Ishikawa (cell line): ENCODE data around the gene MCF2L.

Source experiments
- CEBPB ChIP-seq: IDR thresholded peaks from 2 replicates; pipeline ENCODE4 v1.6.1; 2012
- CREB1 ChIP-seq: IDR thresholded peaks from 2 replicates; pipeline ENCODE4 v1.6.1; 2012; ENCODE audit warnings: low read depth
- EGR1 ChIP-seq: IDR thresholded peaks from 2 replicates; pipeline ENCODE4 v1.6.1; 2012
- EP300 ChIP-seq: IDR thresholded peaks from 2 replicates; pipeline ENCODE4 v1.6.1; 2012; ENCODE audit warnings: borderline replicate concordance
- FOXM1 ChIP-seq: IDR thresholded peaks from 2 replicates; pipeline ENCODE4 v1.6.1; 2012; ENCODE audit warnings: low read depth, borderline replicate concordance
- NFIC ChIP-seq: IDR thresholded peaks from 2 replicates; pipeline ENCODE4 v1.6.1; 2012
- RAD21 ChIP-seq: IDR thresholded peaks from 2 replicates; pipeline ENCODE4 v1.6.1; 2012; ENCODE audit warnings: low read depth
- TAF1 ChIP-seq: IDR thresholded peaks from 2 replicates; pipeline ENCODE4 v1.6.1; 2012; ENCODE audit warnings: low read depth, mild to moderate bottlenecking
- TCF12 ChIP-seq: IDR thresholded peaks from 2 replicates; pipeline ENCODE4 v1.6.1; 2012; ENCODE audit warnings: low read depth
- TEAD4 ChIP-seq: IDR thresholded peaks from 2 replicates; pipeline ENCODE4 v1.6.1; 2012
- YY1 ChIP-seq: IDR thresholded peaks from 2 replicates; pipeline ENCODE4 v1.6.1; 2012; ENCODE audit warnings: low read depth
- ZBTB7A ChIP-seq: IDR thresholded peaks from 2 replicates; pipeline ENCODE4 v1.6.1; 2012; ENCODE audit warnings: low read depth
- TF ChIP-seq, protein P1 (sequence below): IDR thresholded peaks from 2 replicates; pipeline ENCODE4 v1.6.1; 2012
- TF ChIP-seq, protein P2 (sequence below): IDR thresholded peaks from 2 replicates; pipeline ENCODE4 v1.6.1; 2012; ENCODE audit warnings: low read depth, mild to moderate bottlenecking
- TF ChIP-seq, protein P3 (sequence below): IDR thresholded peaks from 2 replicates; pipeline ENCODE4 v1.6.1; 2012

Gene MCF2L

DNA sequence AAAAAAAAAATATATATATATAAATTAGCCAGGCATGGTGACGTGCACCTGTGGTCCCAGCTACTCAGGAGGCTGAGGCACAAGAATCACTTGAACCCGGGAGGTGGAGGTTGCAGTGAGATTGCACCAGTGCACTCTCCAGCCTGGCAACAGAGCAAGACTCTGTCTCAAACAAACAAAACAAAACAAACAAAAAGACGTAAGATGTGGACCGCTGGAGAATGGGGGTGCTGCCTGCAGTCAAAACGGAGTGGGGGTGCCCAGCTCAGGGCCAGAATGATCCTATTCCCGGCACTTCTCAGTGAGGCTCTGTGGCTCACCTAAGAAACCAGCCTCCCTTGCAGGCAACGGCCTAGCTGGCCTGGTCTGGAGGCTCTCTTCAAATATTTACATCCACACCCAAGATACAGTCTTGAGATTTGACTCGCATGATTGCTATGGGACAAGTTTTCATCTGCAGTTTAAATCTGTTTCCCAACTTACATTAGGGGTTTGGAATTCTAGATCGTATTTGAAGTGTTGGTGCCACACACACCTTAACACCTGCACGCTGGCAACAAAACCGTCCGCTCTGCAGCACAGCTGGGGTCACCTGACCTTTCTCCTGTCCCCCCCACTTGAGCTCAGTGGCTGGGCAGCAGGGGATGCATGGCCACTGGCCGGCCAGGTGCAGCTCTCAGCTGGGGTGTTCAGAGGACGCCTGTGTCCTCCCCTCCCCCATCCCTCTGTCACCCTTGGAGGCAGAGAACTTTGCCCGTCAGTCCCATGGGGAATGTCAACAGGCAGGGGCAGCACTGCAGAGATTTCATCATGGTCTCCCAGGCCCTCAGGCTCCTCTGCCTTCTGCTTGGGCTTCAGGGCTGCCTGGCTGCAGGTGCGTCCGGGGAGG lies 136.3 kb downstream of the MCF2L start, which contains the start of gene F7:
TSS of gene F7 (plus strand) at position 760 of the 889 bp plus-strand sequence. CDS start at position 811, 51 bp downstream.
- TF ChIP-seq TCF12 = no peak
- no peak for TF ChIP-seq YY1
- TF ChIP-seq EP300 = no peak

DNA sequence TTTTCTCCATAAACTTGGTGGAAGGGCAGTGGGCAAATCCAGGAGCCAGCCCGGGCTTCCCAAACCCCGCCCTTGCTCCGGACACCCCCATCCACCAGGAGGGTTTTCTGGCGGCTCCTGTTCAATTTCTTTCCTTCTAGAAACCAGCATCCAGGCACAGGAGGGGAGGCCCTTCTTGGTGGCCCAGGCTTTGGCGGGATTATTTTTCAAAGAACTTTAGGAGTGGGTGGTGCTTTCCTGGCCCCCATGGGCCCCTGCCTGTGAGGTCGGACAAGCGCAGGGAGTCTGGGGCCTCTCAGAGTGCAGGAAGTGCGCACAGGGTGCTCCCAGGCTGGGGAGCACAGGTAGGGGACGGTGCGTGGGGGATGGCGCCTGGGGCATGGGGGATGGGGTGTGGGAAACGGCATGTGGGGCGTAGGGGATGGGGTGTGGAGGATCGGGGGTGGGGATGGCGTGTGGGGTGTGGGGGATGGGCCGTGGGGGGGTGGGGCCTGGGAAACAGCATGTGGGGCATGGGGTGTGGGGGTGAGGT lies 137.0 kb downstream of the MCF2L start:
- TF ChIP-seq CEBPB (no peak), TAF1 (no peak), RAD21 (no peak), NFIC (no peak)
- TF ChIP-seq, protein P1, sequence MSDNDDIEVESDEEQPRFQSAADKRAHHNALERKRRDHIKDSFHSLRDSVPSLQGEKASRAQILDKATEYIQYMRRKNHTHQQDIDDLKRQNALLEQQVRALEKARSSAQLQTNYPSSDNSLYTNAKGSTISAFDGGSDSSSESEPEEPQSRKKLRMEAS = no peak

DNA sequence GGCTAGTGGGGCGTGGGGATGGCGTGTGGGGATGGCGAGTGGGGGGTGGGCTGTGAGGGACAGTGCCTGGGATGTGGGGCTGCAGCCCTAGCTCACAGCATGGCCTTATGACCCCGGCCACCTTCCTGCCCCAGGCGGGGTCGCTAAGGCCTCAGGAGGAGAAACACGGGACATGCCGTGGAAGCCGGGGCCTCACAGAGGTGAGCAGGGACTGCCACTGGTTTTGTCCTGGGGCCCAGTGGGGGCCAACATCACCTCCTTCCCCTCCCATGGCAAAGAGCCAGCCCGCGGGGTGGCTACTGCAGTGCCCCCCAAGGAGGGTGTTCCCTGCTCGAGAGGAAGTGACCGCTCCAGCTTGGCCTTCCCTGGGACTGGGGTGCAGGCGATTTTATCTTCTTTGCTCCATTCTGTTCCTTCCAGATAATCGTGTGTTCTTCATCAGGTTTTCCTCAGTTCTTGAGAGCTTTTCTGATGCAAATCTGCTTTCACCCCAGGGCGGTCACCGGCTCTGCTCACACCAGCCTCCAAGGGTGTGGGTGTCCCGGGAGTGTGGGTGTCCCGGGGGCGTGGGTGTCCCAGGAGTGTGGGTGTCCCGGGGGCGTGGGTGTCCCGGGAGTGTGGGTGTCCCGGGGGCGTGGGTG lies 137.8 kb downstream of the MCF2L start:
- no peak for TF ChIP-seq FOXM1
- TF ChIP-seq TEAD4 = no peak
- TF ChIP-seq CEBPB = no peak
- TF ChIP-seq, protein P1 = no peak
- TF ChIP-seq, protein P2, sequence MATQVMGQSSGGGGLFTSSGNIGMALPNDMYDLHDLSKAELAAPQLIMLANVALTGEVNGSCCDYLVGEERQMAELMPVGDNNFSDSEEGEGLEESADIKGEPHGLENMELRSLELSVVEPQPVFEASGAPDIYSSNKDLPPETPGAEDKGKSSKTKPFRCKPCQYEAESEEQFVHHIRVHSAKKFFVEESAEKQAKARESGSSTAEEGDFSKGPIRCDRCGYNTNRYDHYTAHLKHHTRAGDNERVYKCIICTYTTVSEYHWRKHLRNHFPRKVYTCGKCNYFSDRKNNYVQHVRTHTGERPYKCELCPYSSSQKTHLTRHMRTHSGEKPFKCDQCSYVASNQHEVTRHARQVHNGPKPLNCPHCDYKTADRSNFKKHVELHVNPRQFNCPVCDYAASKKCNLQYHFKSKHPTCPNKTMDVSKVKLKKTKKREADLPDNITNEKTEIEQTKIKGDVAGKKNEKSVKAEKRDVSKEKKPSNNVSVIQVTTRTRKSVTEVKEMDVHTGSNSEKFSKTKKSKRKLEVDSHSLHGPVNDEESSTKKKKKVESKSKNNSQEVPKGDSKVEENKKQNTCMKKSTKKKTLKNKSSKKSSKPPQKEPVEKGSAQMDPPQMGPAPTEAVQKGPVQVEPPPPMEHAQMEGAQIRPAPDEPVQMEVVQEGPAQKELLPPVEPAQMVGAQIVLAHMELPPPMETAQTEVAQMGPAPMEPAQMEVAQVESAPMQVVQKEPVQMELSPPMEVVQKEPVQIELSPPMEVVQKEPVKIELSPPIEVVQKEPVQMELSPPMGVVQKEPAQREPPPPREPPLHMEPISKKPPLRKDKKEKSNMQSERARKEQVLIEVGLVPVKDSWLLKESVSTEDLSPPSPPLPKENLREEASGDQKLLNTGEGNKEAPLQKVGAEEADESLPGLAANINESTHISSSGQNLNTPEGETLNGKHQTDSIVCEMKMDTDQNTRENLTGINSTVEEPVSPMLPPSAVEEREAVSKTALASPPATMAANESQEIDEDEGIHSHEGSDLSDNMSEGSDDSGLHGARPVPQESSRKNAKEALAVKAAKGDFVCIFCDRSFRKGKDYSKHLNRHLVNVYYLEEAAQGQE = no peak
- no peak for TF ChIP-seq TAF1
- no peak for TF ChIP-seq EGR1
- TF ChIP-seq YY1 = no peak
- no peak for TF ChIP-seq ZBTB7A
- TF ChIP-seq, protein P3, sequence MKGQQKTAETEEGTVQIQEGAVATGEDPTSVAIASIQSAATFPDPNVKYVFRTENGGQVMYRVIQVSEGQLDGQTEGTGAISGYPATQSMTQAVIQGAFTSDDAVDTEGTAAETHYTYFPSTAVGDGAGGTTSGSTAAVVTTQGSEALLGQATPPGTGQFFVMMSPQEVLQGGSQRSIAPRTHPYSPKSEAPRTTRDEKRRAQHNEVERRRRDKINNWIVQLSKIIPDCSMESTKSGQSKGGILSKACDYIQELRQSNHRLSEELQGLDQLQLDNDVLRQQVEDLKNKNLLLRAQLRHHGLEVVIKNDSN = no peak
- TF ChIP-seq TCF12 = no peak
- TF ChIP-seq RAD21 = no peak
- no peak for TF ChIP-seq CREB1

DNA sequence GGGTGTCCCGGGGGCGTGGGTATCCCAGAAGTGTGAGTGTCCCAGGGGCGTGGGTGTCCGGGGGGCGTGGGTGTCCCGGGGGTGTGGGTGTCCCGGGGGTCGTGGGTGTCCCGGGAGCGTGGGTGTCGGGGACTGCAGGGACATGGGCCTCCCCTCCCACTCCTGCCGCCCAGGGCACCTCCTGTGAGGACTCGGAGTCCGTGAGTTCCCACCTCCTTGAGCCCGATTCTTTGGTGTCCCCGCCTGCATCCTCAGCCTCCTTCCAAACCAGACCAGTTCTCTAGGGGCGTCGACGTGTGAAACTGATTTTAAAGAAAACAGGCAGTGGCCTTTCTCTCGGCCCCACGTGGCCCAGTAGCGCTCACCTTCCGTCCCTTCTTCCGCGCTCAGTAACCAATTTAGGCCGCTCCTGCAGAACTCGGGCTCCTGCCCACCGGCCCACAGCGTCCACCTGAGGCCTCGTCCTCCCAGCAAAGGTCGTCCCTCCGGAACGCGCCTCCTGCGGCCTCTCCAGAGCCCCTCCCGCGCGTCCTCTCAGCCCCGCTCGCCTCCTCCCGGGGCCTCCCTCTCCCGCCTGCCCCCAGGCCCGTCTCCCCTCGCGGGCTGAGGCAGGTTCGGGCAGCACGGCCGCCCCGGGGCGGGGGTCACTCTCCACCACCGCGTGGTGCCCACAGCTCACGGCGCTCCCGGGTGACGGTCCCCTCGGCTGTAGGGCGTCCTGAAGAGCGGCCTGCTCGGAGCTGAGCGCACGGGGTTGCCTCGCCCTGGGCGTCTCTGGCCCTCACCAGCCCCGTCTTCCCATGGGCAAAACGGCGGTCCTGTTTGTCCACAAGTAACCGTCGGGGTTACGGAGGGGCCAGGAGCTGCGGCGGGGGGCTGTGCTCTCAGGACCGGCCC lies 140.4 kb downstream of the MCF2L start:
- no peak for TF ChIP-seq NFIC
- no peak for TF ChIP-seq CEBPB
- no peak for TF ChIP-seq ZBTB7A
- TF ChIP-seq TEAD4 = no peak
- TF ChIP-seq, protein P1 = no peak
- TF ChIP-seq CREB1 = no peak
- TF ChIP-seq, protein P3 = no peak
- no peak for TF ChIP-seq EP300
- TF ChIP-seq TAF1 = no peak
- TF ChIP-seq YY1 = no peak
- TF ChIP-seq FOXM1 = no peak
- TF ChIP-seq, protein P2 = no peak
- no peak for TF ChIP-seq RAD21
- no peak for TF ChIP-seq TCF12
- TF ChIP-seq EGR1 = no peak
